Fibroblast of skin of back (primary cell): ENCODE measurements around the gene PLXDC2.
"Not testable (repeated sequence)": the region's sequence is repeated elsewhere in the genome, so short reads cannot be mapped to it uniquely, and the experiment has no call there.

Experiments
- DNase-seq: peaks from one replicate; pipeline ENCODE4 v3.0.0-alpha.2; 2013

The PLXDC2 gene

GRCh38 chr10:20117471-20117870, 301.2 kb downstream of the PLXDC2 start:
- peak; percentile 7 for DNase-seq

- DNase-seq, result no peak
Observed at GRCh38 chr10:20118119-20118518, 301.9 kb downstream of the PLXDC2 start.

GRCh38 chr10:20128811-20129210, 312.6 kb downstream of the PLXDC2 start:
- no peak for DNase-seq

- DNase-seq, result no peak
Observed at GRCh38 chr10:20132816-20133215, 316.6 kb downstream of the PLXDC2 start.

- no peak for DNase-seq
Observed at GRCh38 chr10:20133669-20134189, 317.5 kb downstream of the PLXDC2 start.

- no peak for DNase-seq
Observed at GRCh38 chr10:20142311-20142710, 326.1 kb downstream of the PLXDC2 start.

- DNase-seq, result no peak
Observed at GRCh38 chr10:20144268-20144667, 328.0 kb downstream of the PLXDC2 start.

GRCh38 chr10:20146004-20146403, 329.8 kb downstream of the PLXDC2 start:
- DNase-seq, result no peak

- DNase-seq, result no peak
Observed at GRCh38 chr10:20147684-20148083, 331.5 kb downstream of the PLXDC2 start.

- no peak for DNase-seq
Observed at GRCh38 chr10:20156511-20156910, 340.3 kb downstream of the PLXDC2 start.

- DNase-seq, result no peak
Observed at GRCh38 chr10:20157314-20157713, 341.1 kb downstream of the PLXDC2 start.

GRCh38 chr10:20158086-20158485, 341.9 kb downstream of the PLXDC2 start:
- no peak for DNase-seq

- DNase-seq, result no peak
Observed at GRCh38 chr10:20162123-20162522, 345.9 kb downstream of the PLXDC2 start.

GRCh38 chr10:20166096-20166675, 350.0 kb downstream of the PLXDC2 start:
- DNase-seq, result no peak

- no peak for DNase-seq
Observed at GRCh38 chr10:20170661-20171060, 354.4 kb downstream of the PLXDC2 start.

GRCh38 chr10:20173046-20173445, 356.8 kb downstream of the PLXDC2 start:
- no peak for DNase-seq

- no peak for DNase-seq
Observed at GRCh38 chr10:20175719-20176118, 359.5 kb downstream of the PLXDC2 start.

GRCh38 chr10:20180766-20181165, 364.5 kb downstream of the PLXDC2 start:
- DNase-seq, result no peak

GRCh38 chr10:20181434-20181833, 365.2 kb downstream of the PLXDC2 start:
- DNase-seq, result no peak

- peak; percentile 54 for DNase-seq
Observed at GRCh38 chr10:20185116-20185515, 368.9 kb downstream of the PLXDC2 start.

GRCh38 chr10:20191392-20191791, 375.2 kb downstream of the PLXDC2 start:
- not testable (repeated sequence) for DNase-seq

- DNase-seq, result no peak
Observed at GRCh38 chr10:20195076-20195475, 378.8 kb downstream of the PLXDC2 start.

GRCh38 chr10:20200758-20201157, 384.5 kb downstream of the PLXDC2 start:
- no peak for DNase-seq

GRCh38 chr10:20202337-20202736, 386.1 kb downstream of the PLXDC2 start:
- no peak for DNase-seq

GRCh38 chr10:20207653-20208052, 391.4 kb downstream of the PLXDC2 start:
- DNase-seq, result no peak
